Heart right ventricle (tissue), 16 donors: Measurements from ENCODE around the gene ATP6V0D1. TPM values are rescaled to one million over a fixed set of nuclear protein-coding genes. Genes with fewer than 3 reads are reported as not detected.

Experiments
- ATAC-seq, 8 donors: fragments of 200-7000 bp; cut with Tn5 transposase; one replicate each; pipeline ENCODE4 v1.9.1; 2020; ENCODE audit warnings: mild to moderate bottlenecking in 8 of 8, moderate library complexity in 8 of 8, moderate number of reproducible peaks in 1 of 8
- DNase-seq, 2 donors: peaks; one replicate each; pipeline ENCODE4 v3.0.0-alpha.2; 2020
- H3K27ac ChIP-seq, 10 donors: fragments of 200-600 bp; sonication (generic) in 2 of 10; one replicate each; pipeline versions ENCODE4 v1.5.0 to v1.8.0; 2020 to 2022; ENCODE audit warnings: mild to moderate bottlenecking in 3 of 10
- H3K27me3 ChIP-seq, 7 donors: fragments of 200-600 bp; one replicate each; pipeline ENCODE4 v1.8.0; 2021 to 2022; ENCODE audit warnings: mild to moderate bottlenecking in 2 of 7
- H3K36me3 ChIP-seq, 9 donors: fragments of 200-600 bp; sonication (generic) in 1 of 9; one replicate each; pipeline versions ENCODE4 v1.5.0 to v1.8.0; 2020 to 2022; ENCODE audit warnings: mild to moderate bottlenecking in 2 of 9
- H3K4me1 ChIP-seq, 9 donors: fragments of 200-600 bp; sonication (generic) in 1 of 9; one replicate each; pipeline versions ENCODE4 v1.5.0 to v1.8.0; 2020 to 2022; ENCODE audit warnings: mild to moderate bottlenecking in 4 of 9
- H3K4me3 ChIP-seq, 10 donors: fragments of 200-600 bp; sonication (generic) in 2 of 10; one replicate each; pipeline versions ENCODE4 v1.5.0 to v1.8.0; 2020 to 2022; ENCODE audit warnings: mild to moderate bottlenecking in 7 of 10, moderate library complexity in 2 of 10
- H3K9me3 ChIP-seq, 11 donors: fragments of 200-600 bp in 10 of 11; sonication (generic) in 2 of 11; one replicate each; pipeline versions ENCODE4 v1.5.0 to v1.8.0; 2013 to 2022; ENCODE audit warnings: mild to moderate bottlenecking in 2 of 11, control low read depth in 1 of 11, moderate library complexity in 1 of 11
- WGBS, 2 donors: extraction: QIAGEN DNeasy Blood & Tissue Kit; methylation state at CpG; one replicate each; pipeline ENCODE4 v1.1.7; 2013; ENCODE audit warnings: inconsistent platforms in 1 of 2; 5-methylcytosine and 5-hydroxymethylcytosine counted together
- intact Hi-C, 10 donors: fragments of 100-400 bp; cut with DNase I; formaldehyde crosslinking; loops; one replicate each; pipeline versions ENCODE4 v1.11.1 to v1.14.2; 2022
- polyA plus RNA-seq, 2 donors: library from polyadenylated mRNA; stranded (reverse); fragments of 200-250 nt; gene quantifications; one replicate each; pipeline ENCODE4 v1.2.3, GENCODE V29; 2013
- total RNA-seq, 10 donors: library from RNA; stranded (reverse); fragmentation: NEBNext Ultra II Directional in 3 of 10; extraction: Animal tissue kit (Norgen Biotek cat#: 25700) in 3 of 10; gene quantifications; one replicate each; pipeline versions ENCODE4 v1.2.1 to v1.2.4, GENCODE V29; 2021 to 2023
- TF ChIP-seq, protein P1 (sequence below), 9 donors: fragments of 200-600 bp; sonication (generic) in 2 of 9; IDR thresholded peaks; one replicate each; pipeline versions ENCODE4 v1.5.0 to v1.8.0; 2021 to 2022; ENCODE audit warnings: antibody characterized with exemption in 9 of 9, mild to moderate bottlenecking in 5 of 9, moderate library complexity in 1 of 9
- donor health status: Arrhythmogenic right ventricular cardiomyopathy.
- donor health status: ischemic (EF 13 %, LVEDD 7.1; RV severe dilation, severe dysfunction).
- donor health status: healthy with polysubstance abuse.
- donor health status: DM: no; HTN: yes; CAD: no.
- donor health status: DM: no; HTN: no; CAD: no.
- donor health status: ischemic (EF 25% LVEDD 6.9; RV normal size, moderate dysfunction).
- donor health status: ischemic (EF 25% LVEDD 5.7; RV mildly dilated, moderate dysfunction).
- donor health status: healthy.
- donor health status: DM: yes; HTN: yes; CAD: no.
- donor health status: Ischemic cardiomyopathy.
- donor health status: ischemic (EF 35%, LVEDD 5.7; RV mildly dilated, moderate dysfunction).
- donor health status: nonischemic (EF 11% LVEDD 7.7; RV severe dilation, severe dysfunction).
- donor health status: DM: yes; HTN: yes; CAD: no.
- donor health status: PGD.
- donor health status: ischemic (EF 29% LVEDD 5.4; RV normal size, mild dysfunction).
- donor health status: nonischemic (EF 23%, LVEDD 6.1; RV moderate dilation, normal function).

ATP6V0D1 gene
- total and polyA plus RNA-seq, 12 donors, result 12.8 to 84.7 (median 67.5) TPM

DNA sequence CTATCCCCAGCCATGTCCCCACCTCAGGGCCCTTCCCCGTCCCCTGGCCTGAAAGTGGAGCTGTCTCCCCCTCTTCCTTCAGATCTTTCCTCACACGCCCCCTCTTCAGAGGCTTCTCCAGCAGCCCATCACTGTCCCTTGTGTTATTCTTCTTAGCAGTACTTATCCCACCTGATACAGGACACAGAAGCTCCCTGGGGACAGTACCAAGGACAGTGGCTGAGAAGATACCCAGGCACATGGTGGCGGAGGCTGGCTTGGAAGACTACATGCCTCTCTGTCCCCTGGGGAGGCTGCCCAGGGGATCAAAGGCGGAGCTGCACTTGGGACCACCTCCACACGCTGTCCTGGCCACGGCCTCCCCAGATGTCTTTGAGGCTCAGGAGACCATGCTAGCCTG is 26.1 kb downstream of the ATP6V0D1 start:
- H3K9me3 ChIP-seq, result no peaks in the 10 kb centered on the region
- no peak for ATAC-seq
- H3K4me3 ChIP-seq, result no peak overlapping the region
- 93 to 95% methylated on average over 6 of the region's 6 CpGs for WGBS, 2 donors
- peaks cover 0 to 51% (median 4%) of the 10 kb centered on the region in 9 donors for H3K36me3 ChIP-seq
- intact Hi-C loops, result loop anchor here in 1 of 10 donors (10.0 kb wide), 1 partner anchor 80 kb away; no protein-coding TSS in a partner anchor
- H3K27ac ChIP-seq, result no peak overlapping the region
- TF ChIP-seq, protein P1, sequence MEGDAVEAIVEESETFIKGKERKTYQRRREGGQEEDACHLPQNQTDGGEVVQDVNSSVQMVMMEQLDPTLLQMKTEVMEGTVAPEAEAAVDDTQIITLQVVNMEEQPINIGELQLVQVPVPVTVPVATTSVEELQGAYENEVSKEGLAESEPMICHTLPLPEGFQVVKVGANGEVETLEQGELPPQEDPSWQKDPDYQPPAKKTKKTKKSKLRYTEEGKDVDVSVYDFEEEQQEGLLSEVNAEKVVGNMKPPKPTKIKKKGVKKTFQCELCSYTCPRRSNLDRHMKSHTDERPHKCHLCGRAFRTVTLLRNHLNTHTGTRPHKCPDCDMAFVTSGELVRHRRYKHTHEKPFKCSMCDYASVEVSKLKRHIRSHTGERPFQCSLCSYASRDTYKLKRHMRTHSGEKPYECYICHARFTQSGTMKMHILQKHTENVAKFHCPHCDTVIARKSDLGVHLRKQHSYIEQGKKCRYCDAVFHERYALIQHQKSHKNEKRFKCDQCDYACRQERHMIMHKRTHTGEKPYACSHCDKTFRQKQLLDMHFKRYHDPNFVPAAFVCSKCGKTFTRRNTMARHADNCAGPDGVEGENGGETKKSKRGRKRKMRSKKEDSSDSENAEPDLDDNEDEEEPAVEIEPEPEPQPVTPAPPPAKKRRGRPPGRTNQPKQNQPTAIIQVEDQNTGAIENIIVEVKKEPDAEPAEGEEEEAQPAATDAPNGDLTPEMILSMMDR (IDR thresholded peaks at IDR 0.05), result no peak
- H3K4me1 ChIP-seq, result peaks cover 36 to 75% (median 61%) of the 10 kb centered on the region in 9 donors
- no peak for DNase-seq
- no peaks in the 10 kb centered on the region for H3K27me3 ChIP-seq

DNA sequence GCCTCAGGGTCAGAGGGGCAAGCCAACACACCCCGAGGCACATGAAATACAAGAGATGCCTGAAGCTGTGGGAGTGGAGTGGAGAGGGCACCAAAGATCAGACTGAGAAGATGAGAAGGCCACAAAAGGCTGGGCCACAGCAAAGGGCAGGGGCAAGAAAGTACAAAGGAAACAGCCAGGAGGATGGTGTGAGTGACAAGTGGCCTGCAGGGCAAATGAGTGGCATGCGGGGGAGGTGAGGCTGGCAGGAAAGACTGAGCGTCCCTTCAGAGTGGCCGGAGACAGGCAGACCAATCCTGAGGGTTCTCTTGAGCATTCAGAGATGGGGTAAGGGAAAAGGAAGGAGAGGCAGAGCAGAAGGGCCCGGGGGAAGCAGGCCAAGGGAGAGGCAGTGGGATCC is 26.9 kb downstream of the ATP6V0D1 start:
- 88% methylated on average over 5 of the region's 5 CpGs for WGBS, 2 donors

GRCh38 chr16:67451704-67452435 is 29.1 kb downstream of the ATP6V0D1 start:
- Histone ChIP-seq H3K27ac (peak overlapping the region in 4 of 10 donors; percentile 41 to 68 (median 54)), H3K4me1 (peaks cover 27 to 75% (median 61%) of the 10 kb centered on the region in 9 donors), H3K36me3 (peaks cover 0 to 74% (median 4%) of the 10 kb centered on the region in 9 donors), H3K27me3 (no peaks in the 10 kb centered on the region), H3K9me3 (no peaks in the 10 kb centered on the region), H3K4me3 (no peak overlapping the region)
- intact Hi-C loops, result loop anchor here in 1 of 10 donors (10.0 kb wide), 1 partner anchor 77 kb away; no protein-coding TSS in a partner anchor
- 73 to 78% methylated on average over 2 of the region's 2 CpGs for WGBS, 2 donors
- TF ChIP-seq, protein P1 (IDR thresholded peaks at IDR 0.05), result no peak
- no peak for DNase-seq
- peak in 2 of 8 donors; percentile 1 to 28 for ATAC-seq

More for the DNA sequence above, 26.9 kb downstream of the ATP6V0D1 start:
- Histone ChIP-seq H3K4me3 (no peak overlapping the region), H3K9me3 (no peaks in the 10 kb centered on the region), H3K36me3 (peaks cover 0 to 59% (median 4%) of the 10 kb centered on the region in 9 donors), H3K4me1 (peaks cover 36 to 75% (median 61%) of the 10 kb centered on the region in 9 donors), H3K27me3 (no peaks in the 10 kb centered on the region), H3K27ac (no peak overlapping the region)
- intact Hi-C loops, result loop anchor here in 1 of 10 donors (10.0 kb wide), 1 partner anchor 79 kb away; no protein-coding TSS in a partner anchor
- DNase-seq (no peak), ATAC-seq (no peak)
- TF ChIP-seq, protein P1 (IDR thresholded peaks at IDR 0.05), result no peak

GRCh38 chr16:67451061-67451703 is 29.8 kb downstream of the ATP6V0D1 start:
- Histone ChIP-seq H3K27me3 (no peaks in the 10 kb centered on the region), H3K27ac (peak overlapping the region in 4 of 10 donors; percentile 41 to 68 (median 54)), H3K9me3 (no peaks in the 10 kb centered on the region), H3K36me3 (peaks cover 0 to 74% (median 4%) of the 10 kb centered on the region in 9 donors), H3K4me1 (peaks cover 29 to 75% (median 61%) of the 10 kb centered on the region in 9 donors), H3K4me3 (no peak overlapping the region)
- DNase-seq, result peak in 1 of 2 donors; percentile 48
- WGBS, 2 donors, result 79 to 80% methylated on average over 12 of the region's 12 CpGs
- TF ChIP-seq, protein P1 (IDR thresholded peaks at IDR 0.05), result no peak
- intact Hi-C loops, result loop anchor here in 1 of 10 donors (10.0 kb wide), 1 partner anchor 76 kb away; no protein-coding TSS in a partner anchor
- no peak for ATAC-seq
